ENCODE data around the gene DMAP1. TPM values are rescaled to one million over a fixed set of nuclear protein-coding genes. Genes with fewer than 3 reads are reported as not detected.

DMAP1 gene
- total RNA-seq, 1 donor from 2014 or later, result 35.9 TPM

DNA sequence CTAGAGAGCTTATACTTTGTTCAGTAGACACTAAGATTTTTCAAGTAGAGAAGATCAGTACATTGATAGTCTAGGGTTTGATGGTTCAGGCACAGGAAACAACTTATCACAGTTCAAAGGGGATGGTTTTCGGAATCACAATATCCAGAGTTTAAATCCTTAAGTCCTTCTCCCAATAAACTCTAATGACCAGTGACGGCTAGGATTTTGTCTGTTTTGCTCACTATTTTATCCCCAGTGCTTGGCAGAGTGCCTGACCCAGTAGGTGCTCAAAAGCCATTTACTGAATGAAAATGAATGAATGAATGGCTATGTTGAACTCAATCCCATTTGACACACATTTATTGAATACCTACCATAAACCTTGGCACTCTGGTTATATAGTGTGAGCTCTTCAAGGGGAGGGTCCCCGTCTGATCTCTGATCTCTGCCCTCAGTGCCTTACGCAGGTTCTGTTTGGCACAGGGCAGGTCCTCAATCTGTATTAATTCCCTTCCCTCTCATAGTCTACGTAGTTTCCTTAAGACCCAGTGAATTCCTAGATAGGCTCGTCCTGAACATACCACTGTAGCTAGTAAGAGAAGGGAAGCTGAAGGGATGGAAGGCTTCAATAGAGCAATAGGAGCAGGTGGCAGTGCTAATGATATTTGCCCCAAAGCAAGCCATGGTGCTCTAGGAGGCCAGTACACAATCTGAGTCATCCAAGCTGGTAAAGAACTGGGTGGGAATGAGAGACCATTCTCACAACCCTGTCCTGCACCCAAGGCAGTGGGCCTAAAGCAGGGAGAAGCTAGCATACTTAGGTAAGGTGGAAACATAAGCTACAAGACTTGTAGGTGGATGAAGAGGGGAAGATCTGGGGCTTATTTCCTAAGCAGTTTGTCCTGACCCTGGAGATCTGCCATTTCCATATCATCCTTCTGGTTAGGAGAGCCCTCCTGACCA, 53.4 kb downstream of the DMAP1 start:
- no peak for DNase-seq (ENCODE audit: low spot score)
- intact Hi-C loops (cut with DNase I), result no loop called here
- ATAC-seq, result no peak

- DNase-seq (ENCODE audit: low spot score) (no peak), ATAC-seq (no peak)
- intact Hi-C loops (cut with DNase I), result no loop called here
These were observed 54.2 kb downstream of the DMAP1 start for GRCh38 chr1:44267438-44267837.

GRCh38 chr1:44268054-44268453, 54.8 kb downstream of the DMAP1 start:
- intact Hi-C loops (cut with DNase I), result no loop called here
- no peak for ATAC-seq
- no peak for DNase-seq (ENCODE audit: low spot score)

Other genes starting within 250 kb of the DMAP1 start
- gene DPH2, start 243.5 kb upstream of the DMAP1 start, total RNA-seq, result 12.0 TPM
- 79.4 TPM for gene ATP6V0B, start 238.5 kb upstream of the DMAP1 start, total RNA-seq
- 26.5 TPM for gene B4GALT2, start 234.3 kb upstream of the DMAP1 start, total RNA-seq
- gene CCDC24, start 221.9 kb upstream of the DMAP1 start, total RNA-seq, result 5.4 TPM
- 6.5 TPM for gene SLC6A9, start 182.0 kb upstream of the DMAP1 start, total RNA-seq
- gene KLF17, start 94.7 kb upstream of the DMAP1 start, total RNA-seq, result not detected
- gene KLF18, start 71.8 kb upstream of the DMAP1 start, total RNA-seq, result not detected
- gene ERI3, start 141.8 kb downstream of the DMAP1 start, total RNA-seq, result 59.8 TPM
- 60.0 TPM for gene RNF220, start 191.8 kb downstream of the DMAP1 start, total RNA-seq